Fibroblast of skin of left quadriceps (primary cell): ENCODE measurements around the gene CELF1.

ENCODE experiments used
- DNase-seq, 2 experiments: peaks; one replicate each; pipeline ENCODE4 v3.0.0-alpha.2; 2013; ENCODE audit warnings: low read depth in 2 of 2

CELF1 gene

GRCh38 chr11:47447906-47448305 lies 105.0 kb downstream of the CELF1 start:
- no peak for DNase-seq

DNA sequence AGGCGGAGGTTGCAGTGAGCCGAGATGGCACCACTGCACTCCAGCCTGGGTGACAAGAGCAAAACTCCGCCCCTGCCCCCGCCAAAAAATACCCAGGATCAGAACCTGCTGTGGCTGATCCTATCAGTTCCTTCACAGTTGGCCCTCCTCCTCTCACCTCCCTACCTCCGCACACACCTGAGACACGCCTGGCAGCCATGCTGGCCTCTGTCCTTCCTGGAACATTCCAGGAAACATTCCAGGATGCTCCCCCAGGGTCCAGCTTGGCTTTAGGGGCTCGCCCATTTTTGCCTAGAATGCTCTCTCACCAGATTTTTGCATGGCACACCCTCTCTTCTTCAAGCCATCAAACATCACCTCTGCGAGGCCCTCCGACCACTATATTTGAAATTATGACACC lies 106.1 kb downstream of the CELF1 start:
- no peak for DNase-seq

GRCh38 chr11:47445840-47446239 lies 107.1 kb downstream of the CELF1 start:
- DNase-seq: no peak

DNA sequence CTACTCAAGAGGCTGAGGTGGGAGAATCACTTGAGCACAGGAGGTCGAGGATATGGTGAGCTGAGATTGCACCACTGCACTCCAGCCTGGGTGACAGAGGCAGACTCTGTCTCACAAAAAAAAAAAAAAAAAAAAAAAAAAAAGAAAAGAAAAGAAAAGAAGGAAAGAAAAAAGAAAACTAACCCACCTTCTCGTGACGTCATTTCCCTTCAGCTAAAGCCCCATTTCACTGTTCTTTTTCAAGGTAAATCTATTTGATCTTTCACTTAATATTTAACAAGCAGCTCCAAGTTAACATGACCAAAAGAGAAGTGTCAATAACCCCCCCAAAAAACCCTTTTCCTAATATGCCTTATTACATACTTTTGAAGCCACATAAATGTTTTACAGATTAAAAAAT lies 109.1 kb downstream of the CELF1 start:
- no peak for DNase-seq

GRCh38 chr11:47443028-47443700 lies 109.8 kb downstream of the CELF1 start:
- DNase-seq: no peak

DNA sequence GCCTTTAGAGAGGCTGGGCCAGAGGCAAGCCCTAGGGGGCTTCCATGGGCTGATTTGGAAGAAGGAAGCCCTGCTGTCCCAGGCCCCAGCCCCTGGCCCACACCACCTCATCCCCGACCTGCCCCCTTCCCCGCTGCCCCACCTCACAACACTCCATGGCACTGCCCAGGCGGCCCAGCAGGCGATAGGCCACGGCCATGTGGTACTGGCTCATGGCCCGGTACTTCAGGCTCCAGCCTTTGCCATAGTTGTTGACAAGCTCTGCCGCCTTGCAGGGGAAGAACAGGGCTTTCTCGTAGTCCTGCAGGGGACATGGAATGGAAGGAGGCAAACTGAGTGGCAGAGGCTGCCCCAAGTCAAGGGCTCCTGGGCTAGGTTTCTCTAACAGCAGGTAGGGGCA lies 110.4 kb downstream of the CELF1 start:
- DNase-seq: no peak

DNA sequence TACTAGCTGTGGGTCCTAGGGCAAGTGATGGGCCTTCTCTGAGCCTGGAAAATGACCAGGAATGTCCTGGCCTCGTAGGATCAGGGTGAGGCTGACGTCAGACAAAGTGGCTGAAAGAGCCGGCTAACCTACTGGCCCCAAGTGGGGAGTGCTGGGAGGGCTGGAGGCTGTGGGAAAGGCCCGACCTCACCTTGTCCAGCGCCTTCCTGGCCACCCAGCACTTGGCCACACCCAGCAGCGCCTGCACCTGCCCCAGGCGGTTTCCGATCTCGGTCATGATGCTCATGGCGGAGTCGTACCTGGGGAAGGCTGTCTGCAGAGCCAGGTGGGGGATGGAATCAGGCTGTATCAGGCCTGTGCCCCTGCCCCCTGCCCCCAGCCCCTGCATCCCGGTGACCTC lies 111.5 kb downstream of the CELF1 start:
- no peak for DNase-seq

GRCh38 chr11:47440054-47440476 lies 112.9 kb downstream of the CELF1 start:
- no peak for DNase-seq

DNA sequence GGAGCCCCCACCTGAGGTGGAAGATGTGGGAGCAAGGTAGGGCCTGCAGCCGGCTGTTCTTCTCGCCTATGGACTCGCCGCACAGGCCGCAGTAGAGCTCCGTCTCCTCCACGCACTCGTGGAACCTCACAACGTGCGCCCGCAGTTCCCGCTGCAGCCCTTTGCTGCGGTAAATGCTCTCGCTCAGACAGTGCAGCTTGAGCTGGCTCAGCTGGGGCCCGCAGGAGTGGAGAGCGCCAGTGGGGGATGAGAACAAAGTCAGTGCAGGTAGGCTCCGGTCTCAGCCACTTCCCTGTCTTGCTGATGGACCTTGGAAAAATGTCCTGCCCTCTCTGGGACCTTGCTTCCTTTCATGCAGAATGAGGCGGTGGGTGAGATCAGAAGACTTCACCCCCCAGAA lies 114.2 kb downstream of the CELF1 start:
- DNase-seq: no peak

- DNase-seq: no peak
These were observed 115.0 kb downstream of the CELF1 start for GRCh38 chr11:47437746-47438418.

DNA sequence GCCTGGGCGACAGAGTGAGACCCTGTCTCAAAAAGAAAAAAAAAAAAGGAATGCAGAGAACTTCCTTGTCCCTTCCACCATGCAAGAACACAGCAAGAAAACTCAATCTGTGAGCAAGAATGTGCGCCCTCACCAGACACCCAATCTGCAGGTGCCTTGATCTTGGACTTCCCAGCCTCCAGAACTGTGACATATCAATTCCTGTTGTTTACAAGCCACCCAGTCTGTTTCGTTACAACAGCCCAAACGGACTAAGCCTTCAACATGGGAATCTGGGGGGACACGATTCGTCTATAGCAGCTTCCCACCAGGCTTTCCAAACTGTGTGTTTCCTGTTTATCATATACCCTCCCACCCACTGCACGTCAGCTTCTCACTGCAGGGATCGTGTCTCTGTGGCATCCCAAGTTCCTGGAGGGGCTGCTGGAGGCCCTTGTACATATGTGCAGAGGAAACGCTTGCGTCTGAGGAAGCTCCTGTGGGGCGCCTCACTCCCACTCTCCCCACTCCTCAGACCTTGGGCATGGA lies 115.7 kb downstream of the CELF1 start:
- no peak for DNase-seq

DNA sequence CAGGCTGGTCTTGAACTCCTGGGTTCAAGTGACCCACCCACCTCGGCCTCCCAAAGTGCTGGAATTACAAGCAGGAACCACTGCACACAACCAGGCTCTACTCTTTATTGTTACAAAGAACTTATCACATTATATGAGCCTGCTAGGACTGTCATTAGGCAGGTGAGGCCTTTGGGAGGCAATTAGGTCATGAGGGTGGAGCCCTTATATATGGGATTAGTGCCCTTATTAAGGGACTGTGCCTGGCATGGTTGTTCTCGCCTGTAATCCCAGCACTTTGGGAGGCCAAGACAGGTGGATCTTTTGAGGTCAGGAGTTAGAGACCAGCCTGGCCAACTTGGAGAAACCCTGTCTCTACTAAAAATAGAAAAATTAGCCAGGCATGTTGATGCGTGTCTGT lies 116.2 kb downstream of the CELF1 start:
- DNase-seq: no peak

- no peak for DNase-seq
These were observed 117.2 kb downstream of the CELF1 start for GRCh38 chr11:47435687-47436086.

DNA sequence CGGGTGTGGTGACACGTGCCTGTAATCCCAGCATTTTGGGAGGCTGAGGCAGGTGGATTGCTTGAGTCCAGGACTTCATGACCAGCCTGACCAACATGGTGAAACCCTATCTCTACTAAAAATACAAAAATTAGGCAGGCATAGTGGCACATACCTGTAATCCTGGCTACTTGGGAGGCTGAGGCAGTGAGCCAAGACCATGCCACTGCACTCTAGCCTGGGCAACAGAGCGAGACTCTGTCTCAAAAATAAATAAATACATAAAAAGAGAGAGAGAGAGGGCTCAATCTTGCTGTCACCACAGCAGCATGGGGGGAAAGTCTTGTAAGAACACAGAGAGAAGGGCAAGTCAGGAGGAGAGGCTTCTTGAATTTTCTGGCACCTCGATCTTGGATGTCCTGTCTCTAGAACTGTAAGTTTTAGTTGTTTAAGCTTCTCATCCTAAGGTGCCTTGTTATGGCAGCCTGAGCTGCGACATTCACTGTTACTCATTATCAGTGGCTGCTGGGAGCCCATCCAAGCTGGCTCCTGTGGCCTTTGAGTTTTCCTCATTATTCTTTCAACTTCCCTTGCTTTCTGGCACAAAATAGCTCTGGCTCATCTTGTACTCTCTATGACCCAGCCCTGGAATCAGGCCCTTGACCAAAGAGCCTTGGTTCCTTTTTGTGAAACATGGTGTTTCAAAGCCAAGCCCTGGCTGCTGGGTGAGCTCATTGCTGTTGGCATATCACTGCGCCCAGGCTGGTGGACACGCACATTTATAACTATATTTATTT lies 118.7 kb downstream of the CELF1 start:
- DNase-seq: no peak

- no peak for DNase-seq
These were observed 119.8 kb downstream of the CELF1 start for GRCh38 chr11:47433157-47433556.

DNA sequence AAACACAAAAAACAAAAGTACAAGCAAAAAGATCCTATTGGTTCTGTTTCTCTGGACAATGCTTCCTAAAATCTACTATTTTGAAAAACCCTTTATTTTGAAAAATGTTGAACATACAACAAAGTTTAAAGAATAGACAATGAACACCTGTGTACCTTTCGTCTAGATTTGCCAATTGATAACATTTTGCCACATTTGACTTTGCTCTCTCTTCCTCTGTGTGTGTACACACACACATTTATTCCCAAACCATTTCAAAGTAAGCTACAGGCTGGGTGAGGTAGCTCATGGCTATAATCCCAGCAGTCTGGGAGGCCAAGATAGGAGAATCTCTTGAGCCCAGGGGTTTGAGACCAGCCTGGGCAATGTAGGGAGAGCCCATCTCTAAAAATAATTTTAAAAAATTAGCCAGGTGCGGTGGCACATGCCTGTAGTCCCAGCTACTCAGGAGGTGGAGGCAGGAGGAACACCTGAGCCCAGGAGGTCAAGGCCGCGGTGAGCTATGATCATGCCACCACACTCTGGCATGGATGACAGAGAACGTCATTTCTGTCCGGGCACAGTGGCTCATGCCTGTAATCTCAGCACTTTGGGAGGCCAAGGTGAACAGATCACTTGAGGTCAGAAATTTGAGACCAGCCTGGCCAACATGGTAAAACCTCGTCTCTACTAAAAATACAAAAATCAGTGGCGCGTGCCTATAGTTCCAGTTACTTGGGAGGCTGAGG lies 121.4 kb downstream of the CELF1 start:
- DNase-seq: no peak

DNA sequence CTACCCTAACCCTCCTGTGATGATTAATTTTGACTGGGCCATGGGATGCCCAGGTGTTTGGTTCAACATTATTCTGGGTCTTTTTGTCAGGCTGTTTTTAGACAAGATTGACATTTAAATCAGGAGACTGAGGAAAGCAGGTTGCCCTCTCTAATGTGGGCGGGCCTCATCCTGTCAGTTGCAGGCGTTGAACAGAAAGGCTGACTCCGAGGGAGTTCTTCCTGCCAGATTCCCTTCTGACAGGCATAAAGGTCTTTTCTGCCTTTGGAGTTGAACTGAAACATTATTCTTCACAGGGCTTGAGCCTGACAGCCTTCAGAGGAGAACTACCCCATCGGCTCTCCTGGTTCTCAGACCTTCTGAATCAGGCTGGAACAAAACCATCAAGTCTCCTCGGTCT lies 122.4 kb downstream of the CELF1 start:
- DNase-seq: no peak

DNA sequence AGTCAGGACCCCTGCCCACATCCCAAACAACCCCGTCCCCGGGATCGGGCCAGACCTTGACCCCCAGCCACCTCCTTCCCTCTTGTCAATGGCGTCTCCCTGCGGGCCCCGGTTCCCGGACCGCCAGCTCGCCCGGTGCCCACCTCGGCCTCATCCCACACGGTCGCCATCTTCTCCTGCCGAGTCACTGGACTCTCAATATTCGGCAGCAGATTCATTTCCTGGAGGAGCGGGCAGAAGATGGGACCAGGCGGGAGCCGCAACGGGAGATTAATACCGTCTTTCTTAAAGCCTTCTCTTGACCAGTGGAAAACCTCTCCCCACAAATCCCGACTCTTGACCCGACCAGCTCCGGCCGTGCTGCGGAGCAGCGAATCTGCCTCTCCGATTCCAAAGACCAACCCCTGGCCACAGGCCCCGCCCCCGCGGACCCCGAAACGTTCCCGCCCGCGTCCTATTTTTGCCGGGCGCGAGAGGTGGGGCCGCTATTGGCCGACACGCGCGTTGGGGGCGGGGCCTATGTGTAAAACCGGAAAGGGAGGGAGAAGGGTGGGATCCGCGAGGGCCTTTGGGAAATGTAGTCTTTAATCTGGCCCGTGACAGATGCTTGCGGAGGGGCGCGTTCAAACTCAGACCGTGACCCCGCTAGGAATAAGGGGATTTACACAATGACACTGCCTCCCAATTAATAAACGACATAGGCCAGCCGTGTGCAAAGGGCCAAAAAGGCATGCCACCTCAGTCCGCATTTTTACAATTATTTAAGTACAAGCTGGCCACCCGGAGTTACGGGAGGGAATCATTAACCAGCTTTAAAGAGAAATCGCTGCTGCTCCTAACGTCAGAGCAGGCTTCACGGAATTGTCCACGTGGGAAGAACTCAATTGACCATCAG lies 126.6 kb downstream of the CELF1 start, which contains the start of gene PSMC3:
TSS of gene PSMC3 (minus strand) at position 378 of the 895 bp plus-strand sequence. CDS start at position 218, 160 bp downstream.
- peak; percentile 94 for DNase-seq

DNA sequence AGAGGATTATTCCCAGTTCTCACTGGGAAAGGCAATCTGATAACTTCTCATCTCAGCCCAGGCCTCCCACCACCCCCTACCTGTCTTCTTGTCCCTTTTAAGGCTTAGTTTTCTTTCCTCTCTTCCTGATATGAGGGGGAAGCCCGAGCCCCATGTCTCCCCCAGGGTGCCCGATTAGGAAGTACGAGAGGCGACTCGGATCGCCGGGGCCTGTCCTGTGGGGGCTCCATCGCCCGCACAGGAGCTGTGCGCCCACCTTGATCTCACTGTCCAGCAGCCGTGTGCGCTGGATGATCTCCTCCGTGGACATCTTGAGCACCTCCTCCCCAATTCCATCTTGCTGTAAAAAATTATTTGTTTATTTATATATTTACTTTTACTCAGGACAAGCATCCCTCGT lies 127.3 kb downstream of the CELF1 start:
- DNase-seq: no peak

DNA sequence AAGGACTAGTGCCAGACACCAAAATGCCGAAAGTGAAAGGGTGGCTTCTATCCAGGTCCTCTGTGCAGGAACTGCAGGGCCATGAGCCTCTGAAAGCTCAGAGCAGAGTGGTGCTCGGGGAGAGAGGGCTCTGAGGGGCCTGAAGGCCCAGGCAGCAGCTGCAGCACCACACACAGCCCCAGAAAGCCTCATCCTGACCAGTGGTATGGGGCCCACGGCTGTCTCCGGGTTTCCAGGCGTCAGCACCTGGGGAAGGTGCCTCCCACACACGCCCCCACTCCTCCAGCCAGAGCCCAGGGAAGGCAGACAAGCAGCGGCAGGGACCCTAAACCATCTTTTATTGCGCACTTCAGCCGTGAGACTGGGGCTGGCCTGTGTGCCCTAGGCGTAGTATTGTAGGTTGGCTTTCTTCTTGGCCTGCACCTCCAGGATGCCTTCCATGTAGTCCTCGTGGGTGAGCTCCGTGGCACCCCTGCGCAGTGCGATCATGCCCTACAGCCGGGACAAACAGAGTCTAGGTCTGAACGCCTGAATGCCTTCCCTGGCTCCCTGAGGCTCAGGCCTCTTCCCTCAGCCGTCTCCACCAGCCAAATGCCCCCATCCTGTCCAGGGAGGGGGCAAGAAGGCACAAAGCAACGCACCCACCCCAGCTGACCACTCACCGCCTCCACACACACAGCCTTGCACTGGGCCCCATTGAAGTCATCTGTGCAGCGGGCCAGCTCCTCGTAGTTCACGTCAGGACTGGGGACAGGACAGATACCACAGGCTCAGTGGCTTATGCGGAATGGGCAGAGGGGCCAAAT lies 134.3 kb downstream of the CELF1 start:
- DNase-seq: no peak
